Tibial nerve (tissue), 4 donors: Measurements from ENCODE around the gene PARP12.

Experiments
- EP300 ChIP-seq, 2 donors: sonication (generic); formaldehyde crosslinking; IDR thresholded peaks; one replicate each; pipeline ENCODE4 v1.6.1; 2017; ENCODE audit warnings: antibody characterized with exemption in 2 of 2, mild to moderate bottlenecking in 1 of 2
- POLR2A ChIP-seq, 2 donors: fragments of 450-650 bp; IDR thresholded peaks; one replicate each; pipeline ENCODE4 v1.6.1; 2017; ENCODE audit warnings: antibody characterized with exemption in 2 of 2, mild to moderate bottlenecking in 2 of 2, moderate library complexity in 2 of 2
- TF ChIP-seq, protein P1 (sequence below), 5 experiments: fragments of 200-600 bp in 3 of 5; fragments of 450-650 bp in 2 of 5; sonication (generic) in 3 of 5; IDR thresholded peaks; one replicate each; pipeline ENCODE4 v1.5.1; 2016 to 2019; ENCODE audit warnings: antibody characterized with exemption in 5 of 5, mild to moderate bottlenecking in 3 of 5, moderate library complexity in 2 of 5

DNA sequence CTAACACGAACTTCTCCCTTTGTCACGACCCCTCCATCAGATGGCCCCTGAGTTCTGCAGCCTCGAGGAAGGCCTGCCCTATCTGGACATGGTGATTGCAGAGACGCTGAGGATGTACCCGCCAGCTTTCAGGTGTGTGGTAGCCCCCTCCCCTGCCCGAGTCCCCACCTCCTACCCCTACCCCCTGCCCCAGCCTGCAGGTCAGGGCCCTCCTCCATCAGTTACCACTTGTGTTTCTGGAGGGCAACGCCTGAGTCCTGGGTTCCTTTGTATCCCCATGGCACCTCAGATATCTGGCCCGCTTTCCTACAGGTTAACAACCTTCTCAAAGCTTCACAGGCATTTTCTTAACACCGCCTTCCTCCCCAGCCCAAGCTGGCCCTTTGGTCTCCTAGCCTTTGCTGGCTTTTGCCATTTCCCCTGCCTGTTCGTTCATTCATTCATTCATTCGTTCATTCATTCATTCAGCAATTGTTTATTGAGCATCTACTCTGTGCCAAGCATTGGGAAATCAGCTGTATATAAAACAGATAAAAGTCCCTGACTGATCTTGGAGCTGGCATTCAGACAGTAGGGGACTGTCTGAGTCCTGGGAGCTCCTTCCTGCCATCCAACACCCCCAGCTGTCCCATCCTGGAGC is 55.6 kb downstream of the PARP12 start:
- TF ChIP-seq, protein P1, sequence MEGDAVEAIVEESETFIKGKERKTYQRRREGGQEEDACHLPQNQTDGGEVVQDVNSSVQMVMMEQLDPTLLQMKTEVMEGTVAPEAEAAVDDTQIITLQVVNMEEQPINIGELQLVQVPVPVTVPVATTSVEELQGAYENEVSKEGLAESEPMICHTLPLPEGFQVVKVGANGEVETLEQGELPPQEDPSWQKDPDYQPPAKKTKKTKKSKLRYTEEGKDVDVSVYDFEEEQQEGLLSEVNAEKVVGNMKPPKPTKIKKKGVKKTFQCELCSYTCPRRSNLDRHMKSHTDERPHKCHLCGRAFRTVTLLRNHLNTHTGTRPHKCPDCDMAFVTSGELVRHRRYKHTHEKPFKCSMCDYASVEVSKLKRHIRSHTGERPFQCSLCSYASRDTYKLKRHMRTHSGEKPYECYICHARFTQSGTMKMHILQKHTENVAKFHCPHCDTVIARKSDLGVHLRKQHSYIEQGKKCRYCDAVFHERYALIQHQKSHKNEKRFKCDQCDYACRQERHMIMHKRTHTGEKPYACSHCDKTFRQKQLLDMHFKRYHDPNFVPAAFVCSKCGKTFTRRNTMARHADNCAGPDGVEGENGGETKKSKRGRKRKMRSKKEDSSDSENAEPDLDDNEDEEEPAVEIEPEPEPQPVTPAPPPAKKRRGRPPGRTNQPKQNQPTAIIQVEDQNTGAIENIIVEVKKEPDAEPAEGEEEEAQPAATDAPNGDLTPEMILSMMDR (IDR thresholded peaks at IDR 0.05): no peak
- TF ChIP-seq POLR2A (IDR thresholded peaks at IDR 0.05) (no peak), EP300 (IDR thresholded peaks at IDR 0.05) (no peak)
